ENCODE measurements around the gene HNRNPD.
"Not testable (repeated sequence)": the region's sequence is repeated elsewhere in the genome, so short reads cannot be mapped to it uniquely, and the experiment has no call there.

The HNRNPD gene

GRCh38 chr4:82372517-82373485 lies 990 bp downstream of the HNRNPD start:
- peak in 3 of 4 experiments; percentile 14 to 38 (median 29) for DNase-seq

GRCh38 chr4:82371497-82371896 lies 2.3 kb downstream of the HNRNPD start:
- no peak for DNase-seq

GRCh38 chr4:82367438-82368097 lies 6.2 kb downstream of the HNRNPD start:
- no peak for DNase-seq

- not testable (repeated sequence) for DNase-seq
Observed at GRCh38 chr4:82366431-82366830, 7.4 kb downstream of the HNRNPD start.

- DNase-seq, result no peak
Observed at GRCh38 chr4:82363896-82364487, 9.8 kb downstream of the HNRNPD start.

- DNase-seq, result no peak
Observed at GRCh38 chr4:82362565-82362964, 11.2 kb downstream of the HNRNPD start.

- no peak for DNase-seq
Observed at GRCh38 chr4:82360298-82361177, 13.3 kb downstream of the HNRNPD start.

- no peak for DNase-seq
Observed at GRCh38 chr4:82358847-82359246, 14.9 kb downstream of the HNRNPD start.

GRCh38 chr4:82357640-82358039 lies 16.2 kb downstream of the HNRNPD start:
- no peak for DNase-seq

GRCh38 chr4:82354788-82355187 lies 19.0 kb downstream of the HNRNPD start:
- no peak for DNase-seq

- DNase-seq, result no peak
Observed at GRCh38 chr4:82352825-82353366, 20.9 kb downstream of the HNRNPD start.

GRCh38 chr4:82352118-82352824 lies 21.5 kb downstream of the HNRNPD start:
- no peak for DNase-seq

GRCh38 chr4:82346126-82346525 lies 27.7 kb downstream of the HNRNPD start:
- DNase-seq, result no peak

GRCh38 chr4:82335043-82335442 lies 38.7 kb downstream of the HNRNPD start:
- DNase-seq, result no peak

GRCh38 chr4:82333641-82334040 lies 40.1 kb downstream of the HNRNPD start:
- not testable (repeated sequence) for DNase-seq

- DNase-seq, result no peak
Observed at GRCh38 chr4:82331814-82332213, 42.0 kb downstream of the HNRNPD start.

GRCh38 chr4:82320351-82320750 lies 53.4 kb downstream of the HNRNPD start:
- DNase-seq, result no peak

- not testable (repeated sequence) for DNase-seq
Observed at GRCh38 chr4:82303063-82303462, 70.7 kb downstream of the HNRNPD start.
